Fibroblast of lung (primary cell): ENCODE data around the gene LPIN3. TPM values are rescaled to one million over a fixed set of nuclear protein-coding genes. Genes with fewer than 3 reads are reported as not detected.

Source experiments
- DNase-seq, 2 donors: peaks; one replicate each; pipeline versions ENCODE4 v3.0.0 to v3.0.0-alpha.2; 2010; ENCODE audit warnings: low read depth in 2 of 2
- H2AFZ ChIP-seq: 2 replicates; pipeline ENCODE4 v1.5.1; 2012; ENCODE audit warnings: low read length, control low read depth, inconsistent platforms
- H3K27ac ChIP-seq: 2 replicates; pipeline ENCODE4 v1.5.1; 2011; ENCODE audit warnings: low read length, control low read depth; ENCODE audit not compliant: insufficient read depth
- H3K27me3 ChIP-seq: 2 replicates; pipeline ENCODE4 v1.5.1; 2011; ENCODE audit warnings: mild to moderate bottlenecking, low read length; ENCODE audit not compliant: control insufficient read depth, insufficient read depth
- H3K36me3 ChIP-seq: 2 replicates; pipeline ENCODE4 v1.5.1; 2011; ENCODE audit warnings: low read length; ENCODE audit not compliant: control insufficient read depth, insufficient read depth
- H3K4me1 ChIP-seq: 2 replicates; pipeline ENCODE4 v1.5.1; 2011; ENCODE audit warnings: low read length; ENCODE audit not compliant: control insufficient read depth, insufficient read depth; ENCODE audit errors: extremely low read depth
- H3K4me2 ChIP-seq: 2 replicates; pipeline ENCODE4 v1.5.1; 2011; ENCODE audit warnings: low read length, control low read depth; ENCODE audit not compliant: insufficient read depth; ENCODE audit errors: extremely low read depth
- H3K4me3 ChIP-seq, 4 experiments: fragments of 200-600 bp in 1 of 4; sonication (generic) in 1 of 4; replicated peaks in 1 of 4; 2 replicates each; pipeline ENCODE4 v1.5.1; 2011 to 2016; ENCODE audit warnings: low read length in 4 of 4, low read depth in 3 of 4, mild to moderate bottlenecking in 3 of 4, control low read depth in 2 of 4, inconsistent platforms in 1 of 4, mixed read lengths in 1 of 4; ENCODE audit not compliant: insufficient read depth in 1 of 4; ENCODE audit errors: control extremely low read depth in 1 of 4
- H3K79me2 ChIP-seq: 2 replicates; pipeline ENCODE4 v1.5.1; 2012; ENCODE audit warnings: mild to moderate bottlenecking, low read length, inconsistent platforms; ENCODE audit not compliant: control insufficient read depth, insufficient read depth
- H3K9ac ChIP-seq: 2 replicates; pipeline ENCODE4 v1.5.1; 2011; ENCODE audit warnings: mild to moderate bottlenecking, low read length, control low read depth; ENCODE audit not compliant: insufficient read depth
- H3K9me3 ChIP-seq: 2 replicates; pipeline ENCODE4 v1.5.1; 2012; ENCODE audit warnings: low read depth, low read length; ENCODE audit not compliant: control insufficient read depth, insufficient read depth
- H4K20me1 ChIP-seq: 2 replicates; pipeline ENCODE4 v1.5.1; 2011; ENCODE audit warnings: low read length; ENCODE audit not compliant: control insufficient read depth, insufficient read depth; ENCODE audit errors: extremely low read depth
- EZH2 ChIP-seq: IDR thresholded peaks from 2 replicates; pipeline ENCODE4 v1.5.1; 2012; ENCODE audit warnings: low read length, control low read depth, mild to moderate bottlenecking; ENCODE audit errors: missing control alignments
- polyA plus RNA-seq, 2 donors: library from polyadenylated mRNA; depleted of rRNA in 1 of 2; stranded (reverse) in 1 of 2; unstranded in 1 of 2; fragments of >200 nt; gene quantifications; 2 replicates each; pipeline ENCODE4 v1.2.1, GENCODE V29; 2011 to 2012; ENCODE audit warnings: missing spikeins in 1 of 2
- total RNA-seq: library from RNA; depleted of rRNA; stranded (reverse); fragments of >200 nt; gene quantifications from 2 replicates; pipeline ENCODE4 v1.2.1, GENCODE V29; 2014
- TF ChIP-seq, protein P1 (sequence below), 2 donors: IDR thresholded peaks in 1 of 2; conservative IDR thresholded peaks in 1 of 2; 1 replicate in 1 of 2; 2 replicates in 1 of 2; pipeline ENCODE4 v1.5.1; 2011 to 2012; ENCODE audit warnings: low read length in 2 of 2, control low read depth in 1 of 2, inconsistent platforms in 1 of 2, low read depth in 1 of 2, mild to moderate bottlenecking in 1 of 2

Gene LPIN3
- total and polyA plus RNA-seq, 2 donors (not counting 1 experiment from before 2014, with no cell fraction given), result 4.7 to 5.1 TPM

DNA sequence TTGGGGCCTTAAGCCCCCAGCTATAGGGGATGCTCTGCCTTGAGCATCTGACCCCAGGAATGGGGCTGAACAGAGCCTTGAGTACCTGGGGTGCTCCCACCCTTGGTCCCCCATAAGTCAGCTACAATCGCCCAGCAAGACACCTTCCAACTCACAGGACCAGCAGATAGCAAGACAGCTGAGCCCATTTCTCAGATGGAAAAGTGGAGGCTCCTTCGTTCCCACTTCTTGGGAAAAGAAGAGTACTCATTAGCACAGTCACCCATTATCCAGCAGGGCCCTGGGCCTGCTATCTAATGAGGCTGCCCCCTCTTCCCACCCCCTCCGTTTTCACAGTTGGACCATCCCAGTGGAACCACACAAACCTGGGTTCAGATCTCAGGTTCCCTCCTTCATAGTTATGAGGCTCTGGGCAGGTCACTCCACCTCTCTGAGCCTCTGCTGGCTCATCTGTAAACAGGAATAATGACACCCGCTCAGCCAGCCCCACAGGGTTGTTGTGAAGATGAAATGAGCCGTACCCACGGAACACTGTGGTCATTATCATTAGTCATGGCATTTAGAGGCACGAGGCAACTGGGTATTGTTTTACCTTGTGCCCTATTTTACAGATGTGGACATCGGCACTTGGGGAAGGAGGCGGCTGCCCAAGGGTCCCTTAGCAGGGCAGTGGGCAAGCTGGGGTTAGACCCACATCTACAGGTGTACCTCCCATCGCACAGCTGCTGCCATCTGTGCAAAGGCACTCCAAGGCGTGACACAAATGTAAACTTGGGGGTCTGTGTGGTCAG lies 4.5 kb downstream of the LPIN3 start:
- Histone ChIP-seq H4K20me1 (no peaks in the 10 kb centered on the region), H3K4me3 (no peak overlapping the region), H3K4me2 (no peak overlapping the region), H3K9me3 (no peaks in the 10 kb centered on the region), H3K27me3 (no peaks in the 10 kb centered on the region), H3K4me1 (no peaks in the 10 kb centered on the region), H3K27ac (no peak overlapping the region), H2AFZ (no peak overlapping the region), H3K9ac (no peak overlapping the region), H3K36me3 (no peaks in the 10 kb centered on the region), H3K79me2 (no peaks in the 10 kb centered on the region)
- no peak for DNase-seq
- TF ChIP-seq, protein P1, sequence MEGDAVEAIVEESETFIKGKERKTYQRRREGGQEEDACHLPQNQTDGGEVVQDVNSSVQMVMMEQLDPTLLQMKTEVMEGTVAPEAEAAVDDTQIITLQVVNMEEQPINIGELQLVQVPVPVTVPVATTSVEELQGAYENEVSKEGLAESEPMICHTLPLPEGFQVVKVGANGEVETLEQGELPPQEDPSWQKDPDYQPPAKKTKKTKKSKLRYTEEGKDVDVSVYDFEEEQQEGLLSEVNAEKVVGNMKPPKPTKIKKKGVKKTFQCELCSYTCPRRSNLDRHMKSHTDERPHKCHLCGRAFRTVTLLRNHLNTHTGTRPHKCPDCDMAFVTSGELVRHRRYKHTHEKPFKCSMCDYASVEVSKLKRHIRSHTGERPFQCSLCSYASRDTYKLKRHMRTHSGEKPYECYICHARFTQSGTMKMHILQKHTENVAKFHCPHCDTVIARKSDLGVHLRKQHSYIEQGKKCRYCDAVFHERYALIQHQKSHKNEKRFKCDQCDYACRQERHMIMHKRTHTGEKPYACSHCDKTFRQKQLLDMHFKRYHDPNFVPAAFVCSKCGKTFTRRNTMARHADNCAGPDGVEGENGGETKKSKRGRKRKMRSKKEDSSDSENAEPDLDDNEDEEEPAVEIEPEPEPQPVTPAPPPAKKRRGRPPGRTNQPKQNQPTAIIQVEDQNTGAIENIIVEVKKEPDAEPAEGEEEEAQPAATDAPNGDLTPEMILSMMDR (conservative IDR thresholded peaks at IDR 0.05 in 1 of 2, IDR thresholded peaks at IDR 0.05 in 1 of 2; ENCODE audit: low read depth in 1 of 2, low read length in 2 of 2), result no peak
- TF ChIP-seq EZH2, result no peak

DNA sequence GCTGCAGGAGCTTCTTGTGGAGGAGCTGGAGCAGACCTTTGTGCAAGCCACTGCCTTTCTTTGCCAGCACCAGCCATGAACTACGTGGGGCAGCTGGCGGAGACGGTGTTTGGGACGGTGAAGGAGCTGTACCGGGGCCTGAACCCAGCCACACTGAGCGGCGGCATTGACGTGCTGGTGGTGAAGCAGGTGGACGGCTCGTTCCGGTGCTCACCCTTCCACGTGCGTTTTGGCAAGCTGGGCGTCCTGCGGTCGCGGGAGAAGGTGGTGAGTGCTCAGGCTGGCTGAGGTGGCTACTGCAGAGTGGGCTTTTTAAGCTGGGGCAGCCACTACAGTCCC lies 5.1 kb downstream of the LPIN3 start:
- Histone ChIP-seq H3K9me3 (no peaks in the 10 kb centered on the region), H2AFZ (no peak overlapping the region), H3K27ac (no peak overlapping the region), H4K20me1 (no peaks in the 10 kb centered on the region), H3K4me1 (no peaks in the 10 kb centered on the region), H3K4me3 (no peak overlapping the region), H3K9ac (no peak overlapping the region), H3K36me3 (no peaks in the 10 kb centered on the region), H3K4me2 (no peak overlapping the region), H3K79me2 (no peaks in the 10 kb centered on the region), H3K27me3 (no peaks in the 10 kb centered on the region)
- DNase-seq, result no peak
- TF ChIP-seq, protein P1 (conservative IDR thresholded peaks at IDR 0.05 in 1 of 2, IDR thresholded peaks at IDR 0.05 in 1 of 2; ENCODE audit: low read depth in 1 of 2, low read length in 2 of 2), result no peak
- TF ChIP-seq EZH2, result no peak

DNA sequence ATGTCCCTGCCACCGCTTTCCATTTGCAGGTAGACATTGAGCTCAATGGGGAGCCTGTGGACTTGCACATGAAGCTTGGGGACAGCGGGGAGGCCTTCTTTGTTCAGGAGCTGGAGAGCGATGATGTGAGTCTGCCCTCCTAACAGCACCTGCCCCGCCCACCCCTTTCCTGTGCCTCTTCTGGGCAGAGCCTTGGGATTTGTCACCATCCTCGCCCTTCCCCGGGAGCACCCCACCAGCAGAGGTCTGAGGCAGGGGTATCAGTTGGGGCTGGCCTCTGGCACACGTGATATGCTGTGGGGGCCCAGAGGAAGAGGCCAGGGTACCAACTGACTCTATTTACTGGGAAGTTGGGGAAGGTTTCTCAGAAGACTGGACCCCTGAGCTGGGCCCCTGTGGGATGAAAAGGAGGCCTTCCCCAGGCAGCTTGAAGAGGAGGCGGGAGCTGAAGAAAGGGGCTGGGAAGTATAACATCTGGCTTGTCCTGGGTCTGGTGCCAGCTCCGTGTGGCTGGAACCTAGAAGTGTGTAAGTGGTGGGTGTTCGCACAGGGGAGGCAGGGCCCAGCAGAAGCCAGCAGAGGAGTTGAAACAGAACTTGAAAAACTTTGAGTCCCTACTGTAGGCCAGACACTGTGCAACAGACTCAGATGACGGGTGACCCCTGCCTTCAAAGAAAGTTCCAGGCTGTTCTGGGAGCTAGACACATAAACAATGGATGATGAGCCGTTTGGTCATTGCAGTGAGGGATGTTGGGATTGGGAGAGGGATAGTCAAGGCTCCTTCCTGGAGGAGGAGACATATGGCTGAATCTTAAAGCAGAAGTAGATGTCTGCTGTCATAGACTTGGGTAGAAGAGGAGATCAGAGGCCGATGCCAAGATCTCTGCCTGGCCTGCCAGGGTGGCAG lies 7.2 kb downstream of the LPIN3 start:
- H3K36me3 ChIP-seq, result no peaks in the 10 kb centered on the region
- H3K9me3 ChIP-seq, result no peaks in the 10 kb centered on the region
- no peak for TF ChIP-seq EZH2
- TF ChIP-seq, protein P1 (conservative IDR thresholded peaks at IDR 0.05 in 1 of 2, IDR thresholded peaks at IDR 0.05 in 1 of 2; ENCODE audit: low read depth in 1 of 2, low read length in 2 of 2), result no peak
- H3K9ac ChIP-seq, result no peak overlapping the region
- no peak overlapping the region for H3K4me2 ChIP-seq
- no peaks in the 10 kb centered on the region for H4K20me1 ChIP-seq
- no peak overlapping the region for H3K27ac ChIP-seq
- H2AFZ ChIP-seq, result no peak overlapping the region
- H3K4me3 ChIP-seq, result no peak overlapping the region
- peak; percentile 9 to 60 for DNase-seq
- no peaks in the 10 kb centered on the region for H3K27me3 ChIP-seq
- no peaks in the 10 kb centered on the region for H3K79me2 ChIP-seq
- H3K4me1 ChIP-seq, result no peaks in the 10 kb centered on the region
